Cardiac fibroblast (primary cell): ENCODE measurements around the gene LATS2.

ENCODE experiments used
- DNase-seq, 2 donors: peaks; one replicate each; pipeline versions ENCODE4 v3.0.0 to v3.0.0-alpha.2; 2010; ENCODE audit warnings: low read depth in 2 of 2
- H3K4me3 ChIP-seq, 2 donors: replicated peaks in 1 of 2; 1 replicate in 1 of 2; 2 replicates in 1 of 2; pipeline ENCODE4 v1.5.1; 2011; ENCODE audit warnings: low read depth in 2 of 2, low read length in 2 of 2, mild to moderate bottlenecking in 2 of 2, moderate library complexity in 1 of 2
- CTCF ChIP-seq: IDR thresholded peaks from one replicate; pipeline ENCODE4 v1.5.1; 2011; ENCODE audit warnings: low read depth, mild to moderate bottlenecking, low read length, inconsistent platforms

Gene LATS2

GRCh38 chr13:21020581-21020980, 40.8 kb downstream of the LATS2 start:
- TF ChIP-seq CTCF = no peak
- H3K4me3 ChIP-seq = no peak overlapping the region
- no peak for DNase-seq

DNA sequence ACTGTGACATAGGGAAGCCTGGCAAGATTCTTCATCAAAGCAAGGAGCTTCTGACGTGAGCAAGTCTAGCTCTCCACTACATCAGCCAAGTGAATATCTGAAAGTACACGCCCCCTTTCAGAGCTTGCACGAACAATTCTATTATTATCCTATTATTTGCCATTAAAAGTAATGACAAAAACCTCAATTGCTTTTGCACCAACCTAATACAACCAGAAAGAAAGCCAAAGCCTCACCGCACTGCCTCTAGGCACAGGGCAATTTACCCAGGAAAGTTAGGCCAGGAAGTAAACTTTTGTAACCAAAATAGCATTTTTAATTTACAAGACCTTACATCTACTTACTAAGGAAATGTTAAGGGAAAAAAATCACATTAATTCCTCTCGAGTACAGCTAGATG, 41.2 kb downstream of the LATS2 start:
- TF ChIP-seq CTCF = no peak
- no peak overlapping the region for H3K4me3 ChIP-seq
- DNase-seq = no peak

- DNase-seq = no peak
- no peak overlapping the region for H3K4me3 ChIP-seq
- no peak for TF ChIP-seq CTCF
These were observed 43.2 kb downstream of the LATS2 start for GRCh38 chr13:21018220-21018619.

- H3K4me3 ChIP-seq = peak overlapping the region in 1 of 2 donors; percentile 3
- no peak for TF ChIP-seq CTCF
- DNase-seq = no peak
These were observed 44.9 kb downstream of the LATS2 start for GRCh38 chr13:21016487-21016886.

GRCh38 chr13:21015284-21015683, 46.1 kb downstream of the LATS2 start:
- no peak for TF ChIP-seq CTCF
- DNase-seq = peak in 1 of 2 donors; percentile 64
- H3K4me3 ChIP-seq = no peak overlapping the region

- DNase-seq = peak; percentile 80 to 85
- no peak overlapping the region for H3K4me3 ChIP-seq
- TF ChIP-seq CTCF = no peak
These were observed 46.8 kb downstream of the LATS2 start for GRCh38 chr13:21014502-21015170.

- no peak overlapping the region for H3K4me3 ChIP-seq
- TF ChIP-seq CTCF = no peak
- DNase-seq = no peak
These were observed 47.3 kb downstream of the LATS2 start for GRCh38 chr13:21014139-21014501.
